Mammary epithelial cell (primary cell): ENCODE measurements around the gene SERPINB11.

ENCODE experiments used
- CTCF ChIP-seq, 2 donors: IDR thresholded peaks in 1 of 2; conservative IDR thresholded peaks in 1 of 2; 2 replicates each; pipeline ENCODE4 v1.5.1; 2011 to 2012; ENCODE audit warnings: inconsistent platforms in 2 of 2, low read length in 2 of 2, mild to moderate bottlenecking in 2 of 2, control low read depth in 1 of 2, low read depth in 1 of 2; ENCODE audit not compliant: insufficient read depth in 1 of 2; ENCODE audit errors: extremely low read depth in 1 of 2
- EZH2 ChIP-seq: IDR thresholded peaks from 2 replicates; pipeline ENCODE4 v1.6.1; 2012; ENCODE audit warnings: low read length, inconsistent platforms, borderline replicate concordance

DNA sequence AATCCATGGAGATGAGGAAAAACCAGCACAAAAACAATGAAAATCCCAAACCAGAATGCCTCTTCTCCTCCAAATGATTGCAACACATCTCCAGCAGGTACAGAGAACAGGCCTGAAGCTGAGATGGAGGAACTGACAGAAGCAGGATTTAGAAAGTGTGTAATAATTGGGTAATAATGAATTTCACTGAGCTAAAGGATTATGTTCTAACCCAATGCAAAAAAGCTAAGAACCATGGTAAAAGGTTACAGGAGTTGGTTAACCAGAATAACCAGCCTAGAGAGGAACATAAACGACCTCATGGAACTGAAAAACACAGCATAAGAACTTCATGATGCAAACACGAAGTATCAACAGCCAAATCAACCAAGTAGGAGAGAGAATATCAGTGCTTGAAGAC, 13.7 kb upstream of the SERPINB11 start:
- TF ChIP-seq CTCF (conservative IDR thresholded peaks at IDR 0.05 in 1 of 2, IDR thresholded peaks at IDR 0.05 in 1 of 2; ENCODE audit: extremely low read depth in 1 of 2, insufficient read depth in 1 of 2, low read depth in 1 of 2, low read length in 2 of 2): no peak
- TF ChIP-seq EZH2: no peak
